ENCODE data around the gene VMAC.

Gene VMAC

DNA sequence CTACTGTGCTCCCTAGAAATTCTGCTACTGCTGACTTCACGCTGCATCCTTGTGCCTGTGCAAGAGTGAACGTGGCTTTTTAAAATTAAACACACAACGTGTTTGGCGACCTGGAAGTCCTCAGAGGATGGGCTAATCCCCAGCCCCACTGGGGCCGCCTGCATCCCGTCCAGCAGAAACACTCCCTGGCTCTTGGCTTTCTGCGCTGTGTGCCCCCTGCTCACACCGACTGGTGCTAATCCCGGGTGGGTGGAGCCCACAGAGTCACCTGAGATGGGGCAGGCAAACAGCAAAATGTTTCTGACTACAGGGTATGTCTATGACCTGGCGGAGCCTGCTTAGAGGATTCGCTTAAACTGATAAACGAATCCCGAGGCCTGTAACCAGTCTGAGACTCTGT, 24.5 kb downstream of the VMAC start:
- Histone ChIP-seq H3K9me3 (ENCODE audit: control insufficient read depth, low read length) (no peaks in the 10 kb centered on the region), H3K4me1 (no peaks in the 10 kb centered on the region), H3K9ac (no peak overlapping the region), H3K79me2 (peaks cover 10% of the 10 kb centered on the region), H3K4me2 (ENCODE audit: low read length) (no peak overlapping the region), H3K27me3 (ENCODE audit: control insufficient read depth, insufficient read depth, low read length) (no peaks in the 10 kb centered on the region), H3K4me3 (ENCODE audit: low read depth, low read length) (no peak overlapping the region), H3K27ac (no peak overlapping the region), H3K36me3 (ENCODE audit: control insufficient read depth, insufficient read depth, low read length) (no peaks in the 10 kb centered on the region), H2AFZ (no peak overlapping the region)
- TF ChIP-seq, protein P1, sequence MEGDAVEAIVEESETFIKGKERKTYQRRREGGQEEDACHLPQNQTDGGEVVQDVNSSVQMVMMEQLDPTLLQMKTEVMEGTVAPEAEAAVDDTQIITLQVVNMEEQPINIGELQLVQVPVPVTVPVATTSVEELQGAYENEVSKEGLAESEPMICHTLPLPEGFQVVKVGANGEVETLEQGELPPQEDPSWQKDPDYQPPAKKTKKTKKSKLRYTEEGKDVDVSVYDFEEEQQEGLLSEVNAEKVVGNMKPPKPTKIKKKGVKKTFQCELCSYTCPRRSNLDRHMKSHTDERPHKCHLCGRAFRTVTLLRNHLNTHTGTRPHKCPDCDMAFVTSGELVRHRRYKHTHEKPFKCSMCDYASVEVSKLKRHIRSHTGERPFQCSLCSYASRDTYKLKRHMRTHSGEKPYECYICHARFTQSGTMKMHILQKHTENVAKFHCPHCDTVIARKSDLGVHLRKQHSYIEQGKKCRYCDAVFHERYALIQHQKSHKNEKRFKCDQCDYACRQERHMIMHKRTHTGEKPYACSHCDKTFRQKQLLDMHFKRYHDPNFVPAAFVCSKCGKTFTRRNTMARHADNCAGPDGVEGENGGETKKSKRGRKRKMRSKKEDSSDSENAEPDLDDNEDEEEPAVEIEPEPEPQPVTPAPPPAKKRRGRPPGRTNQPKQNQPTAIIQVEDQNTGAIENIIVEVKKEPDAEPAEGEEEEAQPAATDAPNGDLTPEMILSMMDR (IDR thresholded peaks at IDR 0.05): no peak

GRCh38 chr19:5929625-5930024, 25.0 kb downstream of the VMAC start:
- TF ChIP-seq, protein P1 (IDR thresholded peaks at IDR 0.05): no peak
- Histone ChIP-seq H3K4me1 (no peaks in the 10 kb centered on the region), H3K27ac (no peak overlapping the region), H3K4me3 (ENCODE audit: low read depth, low read length) (no peak overlapping the region), H3K9ac (no peak overlapping the region), H3K9me3 (ENCODE audit: control insufficient read depth, low read length) (no peaks in the 10 kb centered on the region), H3K79me2 (peaks cover 10% of the 10 kb centered on the region), H2AFZ (no peak overlapping the region), H3K36me3 (ENCODE audit: control insufficient read depth, insufficient read depth, low read length) (no peaks in the 10 kb centered on the region), H3K4me2 (ENCODE audit: low read length) (no peak overlapping the region), H3K27me3 (ENCODE audit: control insufficient read depth, insufficient read depth, low read length) (no peaks in the 10 kb centered on the region)

DNA sequence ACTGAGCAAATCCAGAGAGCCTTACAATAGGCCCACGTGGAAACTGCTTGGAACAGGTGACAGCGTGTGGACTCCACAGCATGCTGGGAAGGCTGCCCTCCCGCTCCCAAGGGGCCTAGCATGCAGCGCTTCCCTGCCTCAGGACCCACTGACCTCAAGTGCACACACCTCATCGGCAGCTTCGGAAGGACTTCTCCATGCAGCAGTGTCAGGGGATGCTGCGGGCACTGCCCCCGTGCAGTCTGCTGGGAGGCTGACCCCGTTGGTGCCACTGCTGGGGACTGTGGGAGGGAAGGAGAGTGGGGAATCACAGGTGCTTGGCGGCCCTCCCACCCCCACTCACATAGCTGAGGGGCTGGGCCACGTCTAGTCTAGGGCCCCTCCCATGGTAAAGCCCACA, 26.6 kb downstream of the VMAC start:
- H3K4me1 ChIP-seq: no peaks in the 10 kb centered on the region
- peaks cover 19% of the 10 kb centered on the region for H3K79me2 ChIP-seq
- TF ChIP-seq, protein P1 (IDR thresholded peaks at IDR 0.05): no peak
- no peak overlapping the region for H2AFZ ChIP-seq
- no peaks in the 10 kb centered on the region for H3K9me3 ChIP-seq (ENCODE audit: control insufficient read depth, low read length)
- H3K36me3 ChIP-seq (ENCODE audit: control insufficient read depth, insufficient read depth, low read length): no peaks in the 10 kb centered on the region
- no peak overlapping the region for H3K4me3 ChIP-seq (ENCODE audit: low read depth, low read length)
- H3K4me2 ChIP-seq (ENCODE audit: low read length): no peak overlapping the region
- no peak overlapping the region for H3K27ac ChIP-seq
- no peak overlapping the region for H3K9ac ChIP-seq
- H3K27me3 ChIP-seq (ENCODE audit: control insufficient read depth, insufficient read depth, low read length): no peaks in the 10 kb centered on the region

GRCh38 chr19:5932146-5932545, 27.5 kb downstream of the VMAC start:
- H3K27me3 ChIP-seq (ENCODE audit: control insufficient read depth, insufficient read depth, low read length): no peaks in the 10 kb centered on the region
- no peak overlapping the region for H3K27ac ChIP-seq
- TF ChIP-seq, protein P1 (IDR thresholded peaks at IDR 0.05): no peak
- no peak overlapping the region for H3K9ac ChIP-seq
- no peak overlapping the region for H3K4me3 ChIP-seq (ENCODE audit: low read depth, low read length)
- H3K4me1 ChIP-seq: no peaks in the 10 kb centered on the region
- no peak overlapping the region for H2AFZ ChIP-seq
- H3K9me3 ChIP-seq (ENCODE audit: control insufficient read depth, low read length): no peaks in the 10 kb centered on the region
- peaks cover 21% of the 10 kb centered on the region for H3K79me2 ChIP-seq
- H3K36me3 ChIP-seq (ENCODE audit: control insufficient read depth, insufficient read depth, low read length): no peaks in the 10 kb centered on the region
- no peak overlapping the region for H3K4me2 ChIP-seq (ENCODE audit: low read length)

- H3K9me3 ChIP-seq (ENCODE audit: control insufficient read depth, low read length): no peaks in the 10 kb centered on the region
- H3K4me2 ChIP-seq (ENCODE audit: low read length): no peak overlapping the region
- TF ChIP-seq, protein P1 (IDR thresholded peaks at IDR 0.05): no peak
- H3K9ac ChIP-seq: no peak overlapping the region
- H3K36me3 ChIP-seq (ENCODE audit: control insufficient read depth, insufficient read depth, low read length): no peaks in the 10 kb centered on the region
- H3K4me3 ChIP-seq (ENCODE audit: low read depth, low read length): no peak overlapping the region
- H3K4me1 ChIP-seq: no peaks in the 10 kb centered on the region
- peaks cover 21% of the 10 kb centered on the region for H3K79me2 ChIP-seq
- no peak overlapping the region for H2AFZ ChIP-seq
- H3K27me3 ChIP-seq (ENCODE audit: control insufficient read depth, insufficient read depth, low read length): no peaks in the 10 kb centered on the region
- no peak overlapping the region for H3K27ac ChIP-seq
Observed at GRCh38 chr19:5932609-5933262, 28.1 kb downstream of the VMAC start.
